Effector memory CD8-positive, alpha-beta T cell (primary cell): ENCODE measurements around the gene DENR.

Experiments used
- ATAC-seq: fragments of 150-1000 bp; cut with Tn5 transposase; replicated peaks from 2 replicates; pipeline ENCODE4 v1.10.0; 2021; ENCODE audit warnings: mild to moderate bottlenecking, moderate library complexity
- DNase-seq, 3 experiments: peaks; one replicate each; pipeline ENCODE4 v3.0.0; 2021
- H3K27ac Mint-ChIP-seq, 2 donors: one replicate each; pipeline ENCODE4 v1.8.0; 2022; ENCODE audit warnings: mild to moderate bottlenecking in 2 of 2, mixed read lengths in 2 of 2, moderate library complexity in 2 of 2
- H3K27me3 Mint-ChIP-seq, 2 donors: one replicate each; pipeline ENCODE4 v1.8.0; 2022; ENCODE audit warnings: mixed read lengths in 2 of 2
- H3K36me3 Mint-ChIP-seq: one replicate; pipeline ENCODE4 v1.8.0; 2022; ENCODE audit warnings: mild to moderate bottlenecking, moderate library complexity, mixed read lengths; ENCODE audit not compliant: insufficient read depth
- H3K4me1 Mint-ChIP-seq, 2 donors: one replicate each; pipeline ENCODE4 v1.8.0; 2022; ENCODE audit warnings: low read depth in 2 of 2, mixed read lengths in 2 of 2
- H3K4me3 Mint-ChIP-seq, 2 donors: one replicate each; pipeline ENCODE4 v1.8.0; 2022; ENCODE audit warnings: mild to moderate bottlenecking in 2 of 2, mixed read lengths in 2 of 2, moderate library complexity in 2 of 2
- H3K9me3 Mint-ChIP-seq, 2 donors: one replicate each; pipeline ENCODE4 v1.8.0; 2022; ENCODE audit warnings: mixed read lengths in 2 of 2

DENR gene

GRCh38 chr12:122725452-122726079, 27.1 kb upstream of the DENR start:
- Mint-ChIP-seq H3K4me3 (no peak overlapping the region), H3K4me1 (peaks cover 1 to 7% of the 10 kb centered on the region in 2 donors), H3K27me3 (peaks cover 31 to 39% of the 10 kb centered on the region in 2 donors), H3K27ac (no peak overlapping the region), H3K9me3 (no peaks in the 10 kb centered on the region), H3K36me3 (no peaks in the 10 kb centered on the region)
- ATAC-seq (no peak), DNase-seq (no peak)

DNA sequence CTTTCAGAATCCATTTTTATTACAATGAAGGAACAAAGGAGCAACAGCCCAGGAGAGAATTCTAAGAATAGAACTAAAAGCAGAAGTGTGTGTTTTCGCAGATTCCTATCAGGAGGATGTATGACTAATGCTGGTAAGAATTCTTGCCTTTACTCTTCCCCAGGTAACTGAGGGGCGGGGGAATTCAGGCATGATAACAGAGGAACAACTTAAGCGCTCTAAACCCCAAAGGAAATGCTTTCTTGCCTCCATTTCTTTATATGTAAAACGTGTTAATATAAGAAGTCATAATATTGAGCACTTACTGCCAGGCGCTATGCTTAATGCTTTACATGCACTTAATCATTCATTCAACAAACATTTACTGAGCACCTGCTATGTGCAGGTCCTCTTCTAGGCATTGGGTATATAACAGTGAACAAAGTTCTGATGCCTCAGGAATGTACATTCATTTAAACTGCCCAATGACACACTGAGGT, 26.5 kb upstream of the DENR start:
- no peak overlapping the region for H3K27ac Mint-ChIP-seq
- no peak for DNase-seq

GRCh38 chr12:122729583-122730214, 22.9 kb upstream of the DENR start:
- Mint-ChIP-seq H3K27me3 (peaks cover 25 to 46% of the 10 kb centered on the region in 2 donors), H3K4me1 (peaks cover 1 to 7% of the 10 kb centered on the region in 2 donors)
- ATAC-seq, result no peak

More for the DNA sequence above, 26.5 kb upstream of the DENR start:
- Mint-ChIP-seq H3K36me3 (no peaks in the 10 kb centered on the region), H3K4me1 (peaks cover 1 to 7% of the 10 kb centered on the region in 2 donors), H3K9me3 (no peaks in the 10 kb centered on the region), H3K27me3 (peaks cover 31 to 36% of the 10 kb centered on the region in 2 donors), H3K4me3 (no peak overlapping the region)
- no peak for ATAC-seq

GRCh38 chr12:122730215-122731014, 22.2 kb upstream of the DENR start, which contains the start of gene HCAR1:
Gene HCAR1 (minus strand): TSS chr12:122730844. CDS start chr12:122730339, 505 bp downstream.
- H3K4me1 Mint-ChIP-seq, result peaks cover 1 to 7% of the 10 kb centered on the region in 2 donors
- H3K9me3 Mint-ChIP-seq, result no peaks in the 10 kb centered on the region
- H3K27me3 Mint-ChIP-seq, result peaks cover 25 to 46% of the 10 kb centered on the region in 2 donors
- no peaks in the 10 kb centered on the region for H3K36me3 Mint-ChIP-seq
- ATAC-seq (no peak), DNase-seq (no peak)
- H3K27ac Mint-ChIP-seq, result no peak within 1 kb of the TSS
- H3K4me3 Mint-ChIP-seq, result no peak within 1 kb of the TSS

More at GRCh38 chr12:122729583-122730214, 22.9 kb upstream of the DENR start:
- no peaks in the 10 kb centered on the region for H3K9me3 Mint-ChIP-seq
- H3K4me3 Mint-ChIP-seq, result no peak overlapping the region
- no peak overlapping the region for H3K27ac Mint-ChIP-seq
- H3K36me3 Mint-ChIP-seq, result no peaks in the 10 kb centered on the region
- no peak for DNase-seq

DNA sequence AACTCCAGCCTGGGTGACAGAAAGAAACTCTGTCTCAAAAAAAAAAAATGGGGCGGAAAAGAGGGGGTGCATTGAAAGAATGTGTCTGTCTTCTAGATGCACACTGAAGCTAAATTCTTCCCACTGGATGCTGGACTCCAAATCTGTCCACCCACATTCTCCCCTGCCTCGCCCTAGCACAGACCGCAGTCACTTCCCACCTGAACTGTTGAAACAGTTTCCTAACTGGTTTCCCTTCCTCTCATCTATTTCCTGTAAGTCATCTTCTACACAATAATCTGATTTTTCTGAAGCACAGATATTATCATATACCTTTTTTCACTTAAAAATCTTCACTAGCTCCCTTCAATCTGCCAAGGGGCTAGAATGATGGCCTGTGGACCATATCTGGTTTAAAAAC, 20.5 kb upstream of the DENR start:
- H3K27me3 Mint-ChIP-seq, result peaks cover 25 to 41% of the 10 kb centered on the region in 2 donors
- no peak for ATAC-seq
- no peak overlapping the region for H3K27ac Mint-ChIP-seq
- DNase-seq, result no peak
- no peaks in the 10 kb centered on the region for H3K36me3 Mint-ChIP-seq
- H3K9me3 Mint-ChIP-seq, result no peaks in the 10 kb centered on the region
- H3K4me1 Mint-ChIP-seq, result peaks cover 0 to 1% of the 10 kb centered on the region in 2 donors
- no peak overlapping the region for H3K4me3 Mint-ChIP-seq

GRCh38 chr12:122732611-122733010, 20.0 kb upstream of the DENR start:
- Mint-ChIP-seq H3K4me1 (peaks cover 0 to 1% of the 10 kb centered on the region in 2 donors), H3K27me3 (peaks cover 25 to 41% of the 10 kb centered on the region in 2 donors), H3K27ac (no peak overlapping the region), H3K4me3 (no peak overlapping the region), H3K36me3 (no peaks in the 10 kb centered on the region), H3K9me3 (no peaks in the 10 kb centered on the region)
- ATAC-seq (no peak), DNase-seq (no peak)

DNA sequence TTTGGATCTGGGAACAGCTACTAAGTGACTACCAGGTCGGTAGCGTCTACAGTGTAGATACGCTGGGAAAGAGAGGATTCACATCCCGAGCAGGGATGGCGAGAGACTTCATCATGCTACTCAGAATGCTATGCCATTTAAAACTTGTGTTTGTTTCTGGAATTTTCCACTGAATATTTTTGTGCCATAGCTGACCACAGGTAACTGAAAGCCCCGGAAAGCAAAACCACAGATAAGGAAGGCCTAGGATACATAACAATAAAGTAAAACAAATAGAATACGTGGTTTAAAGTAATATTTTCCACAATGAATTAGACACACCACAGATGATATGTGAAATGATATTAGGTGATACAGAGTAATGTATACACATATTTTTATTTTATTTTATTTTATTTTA, 14.1 kb upstream of the DENR start:
- H3K36me3 Mint-ChIP-seq, result no peaks in the 10 kb centered on the region

GRCh38 chr12:122740351-122740750, 12.3 kb upstream of the DENR start:
- H3K27me3 Mint-ChIP-seq, result no peaks in the 10 kb centered on the region
- DNase-seq (no peak), ATAC-seq (no peak)
- H3K36me3 Mint-ChIP-seq, result no peaks in the 10 kb centered on the region
- no peaks in the 10 kb centered on the region for H3K4me1 Mint-ChIP-seq
- no peak overlapping the region for H3K4me3 Mint-ChIP-seq
- no peaks in the 10 kb centered on the region for H3K9me3 Mint-ChIP-seq
- H3K27ac Mint-ChIP-seq, result no peak overlapping the region

More for the DNA sequence above, 14.1 kb upstream of the DENR start:
- DNase-seq (no peak), ATAC-seq (no peak)
- peaks cover 0 to 4% of the 10 kb centered on the region in 2 donors for H3K27me3 Mint-ChIP-seq
- H3K9me3 Mint-ChIP-seq, result no peaks in the 10 kb centered on the region
- no peak overlapping the region for H3K27ac Mint-ChIP-seq
- H3K4me3 Mint-ChIP-seq, result no peak overlapping the region
- no peaks in the 10 kb centered on the region for H3K4me1 Mint-ChIP-seq

- Mint-ChIP-seq H3K4me1 (no peaks in the 10 kb centered on the region), H3K4me3 (no peak overlapping the region), H3K36me3 (no peaks in the 10 kb centered on the region), H3K9me3 (no peaks in the 10 kb centered on the region), H3K27me3 (no peaks in the 10 kb centered on the region), H3K27ac (no peak overlapping the region)
- ATAC-seq (no peak), DNase-seq (no peak)
Measured at GRCh38 chr12:122743895-122744525, 8.6 kb upstream of the DENR start.

- Mint-ChIP-seq H3K4me1 (no peaks in the 10 kb centered on the region), H3K27ac (no peak overlapping the region), H3K9me3 (no peaks in the 10 kb centered on the region), H3K27me3 (no peaks in the 10 kb centered on the region), H3K4me3 (no peak overlapping the region), H3K36me3 (peaks cover under 1% of the 10 kb centered on the region)
- DNase-seq (no peak), ATAC-seq (no peak)
Measured at GRCh38 chr12:122747224-122748135, 5.1 kb upstream of the DENR start.

DNA sequence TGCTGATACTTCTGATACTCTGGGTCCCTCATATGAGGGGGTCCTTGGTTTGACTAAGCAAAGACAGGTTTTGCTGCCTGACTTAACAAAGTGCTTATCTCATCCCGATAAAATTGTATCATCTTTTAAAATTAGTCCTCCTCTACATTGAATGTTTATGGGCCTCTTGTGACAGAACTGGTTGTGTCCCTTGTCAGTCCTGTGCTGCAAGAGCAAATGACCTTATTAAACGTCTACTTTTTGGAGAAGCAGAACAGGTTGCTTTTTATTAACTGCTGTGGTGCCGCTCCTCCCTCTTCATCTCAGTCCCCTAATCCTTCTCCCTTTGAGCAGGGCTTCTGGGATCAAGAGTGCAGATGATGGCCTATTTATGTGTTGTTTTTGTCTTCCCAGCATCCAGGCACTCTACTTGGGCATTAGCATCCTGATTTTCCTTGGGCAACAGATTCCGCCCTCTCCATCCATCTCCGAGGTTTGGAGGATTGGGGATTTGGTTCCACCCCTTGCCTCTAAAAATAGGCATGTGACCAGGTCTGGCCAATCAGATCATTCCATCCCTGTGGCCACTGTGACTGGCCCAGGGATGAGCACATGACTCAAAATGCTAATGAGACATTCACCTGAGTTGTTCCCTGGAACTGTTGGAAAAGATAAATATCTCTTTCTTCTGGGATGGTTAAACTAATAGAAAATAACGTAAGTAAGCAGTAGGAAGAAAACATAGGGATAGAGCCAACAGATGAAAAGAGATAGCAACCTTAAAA, 2.9 kb upstream of the DENR start:
- Mint-ChIP-seq H3K36me3 (peaks cover 21% of the 10 kb centered on the region), H3K9me3 (no peaks in the 10 kb centered on the region), H3K4me1 (peaks cover 11 to 13% of the 10 kb centered on the region in 2 donors), H3K4me3 (no peak overlapping the region), H3K27me3 (no peaks in the 10 kb centered on the region), H3K27ac (no peak overlapping the region)
- ATAC-seq, result no peak
- DNase-seq, result no peak
